ENCODE data around the gene DNAJC5G.

- TF ChIP-seq, protein P1, sequence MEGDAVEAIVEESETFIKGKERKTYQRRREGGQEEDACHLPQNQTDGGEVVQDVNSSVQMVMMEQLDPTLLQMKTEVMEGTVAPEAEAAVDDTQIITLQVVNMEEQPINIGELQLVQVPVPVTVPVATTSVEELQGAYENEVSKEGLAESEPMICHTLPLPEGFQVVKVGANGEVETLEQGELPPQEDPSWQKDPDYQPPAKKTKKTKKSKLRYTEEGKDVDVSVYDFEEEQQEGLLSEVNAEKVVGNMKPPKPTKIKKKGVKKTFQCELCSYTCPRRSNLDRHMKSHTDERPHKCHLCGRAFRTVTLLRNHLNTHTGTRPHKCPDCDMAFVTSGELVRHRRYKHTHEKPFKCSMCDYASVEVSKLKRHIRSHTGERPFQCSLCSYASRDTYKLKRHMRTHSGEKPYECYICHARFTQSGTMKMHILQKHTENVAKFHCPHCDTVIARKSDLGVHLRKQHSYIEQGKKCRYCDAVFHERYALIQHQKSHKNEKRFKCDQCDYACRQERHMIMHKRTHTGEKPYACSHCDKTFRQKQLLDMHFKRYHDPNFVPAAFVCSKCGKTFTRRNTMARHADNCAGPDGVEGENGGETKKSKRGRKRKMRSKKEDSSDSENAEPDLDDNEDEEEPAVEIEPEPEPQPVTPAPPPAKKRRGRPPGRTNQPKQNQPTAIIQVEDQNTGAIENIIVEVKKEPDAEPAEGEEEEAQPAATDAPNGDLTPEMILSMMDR (IDR thresholded peaks at IDR 0.05; ENCODE audit: low read length) = no peak
- no peak for TF ChIP-seq EZH2phosphoT487 (IDR thresholded peaks at IDR 0.05; ENCODE audit: low read length)
Observed at GRCh38 chr2:27316655-27317412, 41.6 kb downstream of the DNAJC5G start.
